CD14-positive monocyte (primary cell): ENCODE results near the gene RPL38. TPM values are rescaled to one million over a fixed set of nuclear protein-coding genes. Genes with fewer than 3 reads are reported as not detected.

ENCODE experiments used
- DNase-seq, 3 donors: peaks; one replicate each; pipeline ENCODE4 v3.0.0-alpha.2; 2011 to 2022
- H2AFZ ChIP-seq: 2 replicates; pipeline ENCODE4 v1.6.0; 2012; ENCODE audit warnings: mild to moderate bottlenecking, low read depth, low read length, inconsistent platforms; ENCODE audit not compliant: insufficient read depth, poor library complexity, severe bottlenecking
- H3K27ac ChIP-seq, 2 donors: 1 replicate in 1 of 2; 2 replicates in 1 of 2; pipeline ENCODE4 v1.5.1; 2012 to 2013; ENCODE audit warnings: low read length in 2 of 2, control low read depth in 1 of 2, inconsistent platforms in 1 of 2, low read depth in 1 of 2, mild to moderate bottlenecking in 1 of 2
- H3K27me3 ChIP-seq, 2 donors: one replicate each; pipeline versions ENCODE4 v1.6.0 to v1.6.1; 2011 to 2013; ENCODE audit warnings: low read length in 2 of 2; ENCODE audit not compliant: control insufficient read depth in 2 of 2, insufficient read depth in 2 of 2
- H3K36me3 ChIP-seq, 2 donors: replicated peaks in 1 of 2; 1 replicate in 1 of 2; 2 replicates in 1 of 2; pipeline versions ENCODE4 v1.5.1 to v1.6.1; 2012 to 2013; ENCODE audit warnings: low read length in 2 of 2, control low read depth in 1 of 2, inconsistent platforms in 1 of 2, mild to moderate bottlenecking in 1 of 2; ENCODE audit not compliant: insufficient read depth in 2 of 2, control insufficient read depth in 1 of 2
- H3K4me1 ChIP-seq, 2 donors: 1 replicate in 1 of 2; 2 replicates in 1 of 2; pipeline versions ENCODE4 v1.5.1 to v1.6.1; 2012 to 2013; ENCODE audit warnings: low read length in 2 of 2, control low read depth in 1 of 2, inconsistent platforms in 1 of 2, mild to moderate bottlenecking in 1 of 2, moderate library complexity in 1 of 2; ENCODE audit not compliant: insufficient read depth in 2 of 2, control insufficient read depth in 1 of 2
- H3K4me2 ChIP-seq: replicated peaks from 2 replicates; pipeline ENCODE3; 2012; ENCODE audit warnings: low read length, moderate library complexity, mild to moderate bottlenecking; ENCODE audit not compliant: poor library complexity, severe bottlenecking; ENCODE audit errors: extremely low read depth
- H3K4me3 ChIP-seq, 3 experiments: fragments of 200-600 bp in 1 of 3; sonication (generic) in 1 of 3; replicated peaks in 1 of 3; 1 replicate in 2 of 3; 2 replicates in 1 of 3; pipeline ENCODE4 v1.5.1; 2011 to 2013; ENCODE audit warnings: low read length in 3 of 3, mild to moderate bottlenecking in 3 of 3, control low read depth in 2 of 3, low read depth in 2 of 3, inconsistent platforms in 1 of 3, moderate library complexity in 1 of 3
- H3K79me2 ChIP-seq: 2 replicates; pipeline ENCODE4 v1.6.0; 2012; ENCODE audit warnings: mild to moderate bottlenecking, control low read depth, inconsistent platforms, low read length, moderate library complexity; ENCODE audit not compliant: insufficient read depth
- H3K9ac ChIP-seq: 2 replicates; pipeline ENCODE4 v1.6.0; 2017; ENCODE audit warnings: low read length, mild to moderate bottlenecking; ENCODE audit not compliant: insufficient read depth, poor library complexity, severe bottlenecking
- H3K9me3 ChIP-seq, 2 donors: replicated peaks in 1 of 2; 1 replicate in 1 of 2; 2 replicates in 1 of 2; pipeline versions ENCODE4 v1.5.1 to v1.6.1; 2012 to 2013; ENCODE audit warnings: low read length in 2 of 2, control low read depth in 1 of 2; ENCODE audit not compliant: control insufficient read depth in 1 of 2, insufficient read depth in 1 of 2
- H4K20me1 ChIP-seq: 2 replicates; pipeline ENCODE4 v1.6.0; 2012; ENCODE audit warnings: mild to moderate bottlenecking, low read length, control low read depth, moderate library complexity; ENCODE audit not compliant: insufficient read depth
- H3K27ac Mint-ChIP-seq, 7 donors: one replicate each; pipeline ENCODE4 v1.8.0; 2020; ENCODE audit warnings: mild to moderate bottlenecking in 7 of 7, mixed read lengths in 7 of 7, moderate library complexity in 6 of 7, inconsistent platforms in 2 of 7
- H3K27me3 Mint-ChIP-seq, 3 donors: one replicate each; pipeline ENCODE4 v1.8.0; 2021 to 2022; ENCODE audit warnings: low read depth in 3 of 3, mild to moderate bottlenecking in 3 of 3, mixed read lengths in 3 of 3, moderate library complexity in 3 of 3, inconsistent platforms in 1 of 3
- H3K36me3 Mint-ChIP-seq, 2 donors: one replicate each; pipeline ENCODE4 v1.8.0; 2020; ENCODE audit warnings: mixed read lengths in 2 of 2, inconsistent platforms in 1 of 2, mild to moderate bottlenecking in 1 of 2
- H3K4me1 Mint-ChIP-seq: one replicate; pipeline ENCODE4 v1.8.0; 2020; ENCODE audit warnings: mild to moderate bottlenecking, mixed read lengths
- H3K4me3 Mint-ChIP-seq, 2 donors: one replicate each; pipeline ENCODE4 v1.8.0; 2020; ENCODE audit warnings: mild to moderate bottlenecking in 2 of 2, mixed read lengths in 2 of 2, moderate library complexity in 1 of 2
- H3K9me3 Mint-ChIP-seq, 7 donors: one replicate each; pipeline ENCODE4 v1.8.0; 2020 to 2022; ENCODE audit warnings: mixed read lengths in 7 of 7, mild to moderate bottlenecking in 6 of 7, moderate library complexity in 6 of 7, inconsistent platforms in 2 of 7
- WGBS: methylation state at CpG from one replicate; pipeline ENCODE4 v1.1.5; 2013; ENCODE audit warnings: missing lambda C conversion rate; ENCODE audit not compliant: insufficient coverage; 5-methylcytosine and 5-hydroxymethylcytosine counted together
- intact Hi-C, 2 donors: fragments of 100-400 bp; cut with micrococcal nuclease; formaldehyde crosslinking; loops; one replicate each; pipeline versions ENCODE4 v1.15.0 to v1.15.1; 2023
- polyA plus RNA-seq, 3 donors: library from polyadenylated mRNA; depleted of rRNA in 1 of 3; unstranded in 2 of 3; stranded (reverse) in 1 of 3; fragments of 300-500 nt in 2 of 3; fragments of >200 nt in 1 of 3; fragmentation: Illumina TruSeq in 2 of 3; gene quantifications; 1 replicate in 2 of 3; 2 replicates in 1 of 3; pipeline ENCODE4 v1.2.3, GENCODE V29; 2012 to 2021
- TF ChIP-seq, protein P1 (sequence below): fragments of 200-600 bp; IDR thresholded peaks from one replicate; pipeline ENCODE4 v1.8.0; 2022; ENCODE audit warnings: antibody characterized with exemption, mild to moderate bottlenecking

The RPL38 gene
- polyA plus RNA-seq, 3 donors = 379 to 1,070 (median 919) TPM

GRCh38 chr17:74237321-74237720, 33.8 kb downstream of the RPL38 start:
- Histone ChIP-seq H3K36me3 (peaks cover 28 to 42% of the 10 kb centered on the region in 2 donors), H3K27me3 (no peaks in the 10 kb centered on the region), H2AFZ (no peak overlapping the region), H4K20me1 (no peaks in the 10 kb centered on the region), H3K4me2 (no peak overlapping the region), H3K4me1 (peaks cover 63 to 71% of the 10 kb centered on the region in 2 donors), H3K79me2 (no peaks in the 10 kb centered on the region), H3K4me3 (no peak overlapping the region), H3K9ac (no peak overlapping the region), H3K9me3 (no peaks in the 10 kb centered on the region), H3K27ac (no peak overlapping the region)
- Mint-ChIP-seq H3K27ac (peak overlapping the region in 1 of 7 donors; percentile 40), H3K9me3 (no peaks in the 10 kb centered on the region), H3K4me3 (no peak overlapping the region), H3K27me3 (peaks cover 0 to 2% (median 0%) of the 10 kb centered on the region in 3 donors), H3K36me3 (peaks cover 38 to 60% of the 10 kb centered on the region in 2 donors), H3K4me1 (peaks cover 54% of the 10 kb centered on the region)
- TF ChIP-seq, protein P1, sequence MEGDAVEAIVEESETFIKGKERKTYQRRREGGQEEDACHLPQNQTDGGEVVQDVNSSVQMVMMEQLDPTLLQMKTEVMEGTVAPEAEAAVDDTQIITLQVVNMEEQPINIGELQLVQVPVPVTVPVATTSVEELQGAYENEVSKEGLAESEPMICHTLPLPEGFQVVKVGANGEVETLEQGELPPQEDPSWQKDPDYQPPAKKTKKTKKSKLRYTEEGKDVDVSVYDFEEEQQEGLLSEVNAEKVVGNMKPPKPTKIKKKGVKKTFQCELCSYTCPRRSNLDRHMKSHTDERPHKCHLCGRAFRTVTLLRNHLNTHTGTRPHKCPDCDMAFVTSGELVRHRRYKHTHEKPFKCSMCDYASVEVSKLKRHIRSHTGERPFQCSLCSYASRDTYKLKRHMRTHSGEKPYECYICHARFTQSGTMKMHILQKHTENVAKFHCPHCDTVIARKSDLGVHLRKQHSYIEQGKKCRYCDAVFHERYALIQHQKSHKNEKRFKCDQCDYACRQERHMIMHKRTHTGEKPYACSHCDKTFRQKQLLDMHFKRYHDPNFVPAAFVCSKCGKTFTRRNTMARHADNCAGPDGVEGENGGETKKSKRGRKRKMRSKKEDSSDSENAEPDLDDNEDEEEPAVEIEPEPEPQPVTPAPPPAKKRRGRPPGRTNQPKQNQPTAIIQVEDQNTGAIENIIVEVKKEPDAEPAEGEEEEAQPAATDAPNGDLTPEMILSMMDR = no peak
- 99% methylated on average over 9 of the region's 12 CpGs for WGBS
- no peak for DNase-seq
- intact Hi-C loops = loop anchor here in 1 of 2 donors (5.0 kb wide), 1 partner anchor 35 kb away; the partner anchor contains the start of gene RPL38

GRCh38 chr17:74239172-74239571, 35.7 kb downstream of the RPL38 start:
- H3K9me3 ChIP-seq = no peaks in the 10 kb centered on the region
- WGBS = 24% methylated on average over 7 of the region's 10 CpGs
- no peaks in the 10 kb centered on the region for H4K20me1 ChIP-seq
- peak overlapping the region; percentile 40 for H3K9ac ChIP-seq
- H3K4me2 ChIP-seq = no peak overlapping the region
- H3K79me2 ChIP-seq = no peaks in the 10 kb centered on the region
- peaks cover 45 to 52% of the 10 kb centered on the region in 2 donors for H3K4me1 ChIP-seq
- intact Hi-C loops = loop anchor here in 1 of 2 donors (5.0 kb wide), 1 partner anchor 37 kb away; the partner anchor contains the start of gene RPL38
- DNase-seq = peak; percentile 80 to 94 (median 86)
- Mint-ChIP-seq H3K9me3 (no peaks in the 10 kb centered on the region), H3K27me3 (peaks cover 0 to 2% (median 0%) of the 10 kb centered on the region in 3 donors), H3K36me3 (peaks cover 45 to 63% of the 10 kb centered on the region in 2 donors), H3K4me1 (peaks cover 40% of the 10 kb centered on the region), H3K4me3 (no peak overlapping the region), H3K27ac (peak overlapping the region; percentile 75 to 93 (median 87))
- H3K27me3 ChIP-seq = no peaks in the 10 kb centered on the region
- H2AFZ ChIP-seq = no peak overlapping the region
- TF ChIP-seq, protein P1 = no peak
- peak overlapping the region in 1 of 3 experiments; percentile 11 for H3K4me3 ChIP-seq
- H3K36me3 ChIP-seq = peaks cover 35 to 47% of the 10 kb centered on the region in 2 donors
- peak overlapping the region; percentile 49 to 76 for H3K27ac ChIP-seq
